H1 (cell line): ENCODE measurements around the gene MRGPRE. TPM values are rescaled to one million over a fixed set of nuclear protein-coding genes. Genes with fewer than 3 reads are reported as not detected.

ENCODE experiments used
- CHD1 ChIP-seq: IDR thresholded peaks from 2 replicates; pipeline ENCODE4 v1.6.1; 2012; ENCODE audit warnings: low read depth, low read length, improper control_type of control experiment
- CHD7 ChIP-seq: fragments of 300-600 bp; sonication (generic); IDR thresholded peaks from 2 replicates; pipeline ENCODE4 v1.7.1; 2012; ENCODE audit warnings: low read length, moderate library complexity, mild to moderate bottlenecking, inconsistent platforms; ENCODE audit not compliant: insufficient replicate concordance
- ZNF274 ChIP-seq: IDR thresholded peaks from 2 replicates; pipeline ENCODE4 v1.7.0; 2012; ENCODE audit warnings: low read length, borderline replicate concordance; ENCODE audit errors: extremely low read depth
- polyA plus RNA-seq, 7 experiments: library from polyadenylated mRNA; depleted of rRNA in 3 of 7; stranded (reverse) in 5 of 7; unstranded in 2 of 7; fragments of >200 nt in 5 of 7; fragments of 200-250 nt in 2 of 7; gene quantifications; 1 replicate in 5 of 7; 2 replicates in 1 of 7; 4 replicates in 1 of 7; pipeline versions ENCODE4 v1.2.1 to v1.2.3, GENCODE V29; 2011 to 2013; ENCODE audit warnings: missing spikeins in 2 of 7, mixed read lengths in 2 of 7
- total RNA-seq: library from RNA; stranded (reverse); fragmentation: NEBNext Ultra II Directional; extraction: Animal tissue kit (Norgen Biotek cat#: 25700); gene quantifications from 2 replicates; pipeline ENCODE4 v1.2.1, GENCODE V29; 2021

MRGPRE gene
- total and polyA plus RNA-seq, 2 of the 8 experiments (the other 6 are each of a cell fraction or from before 2014, with no cell fraction given) = not detected

- TF ChIP-seq ZNF274 = no peak
- no peak for TF ChIP-seq CHD7
- no peak for TF ChIP-seq CHD1
- TF ChIP-seq, all 59 proteins: peak for 8
Measured at GRCh38 chr11:3203221-3204043, 28.8 kb downstream of the MRGPRE start (continued).
